Astrocyte of the spinal cord (primary cell): ENCODE data around the gene PRKAG2.

Experiments
- DNase-seq: peaks from one replicate; pipeline ENCODE4 v3.0.0; 2011; ENCODE audit warnings: low read depth, low spot score
- H3K4me3 ChIP-seq: 2 replicates; pipeline ENCODE4 v1.5.1; 2011; ENCODE audit warnings: low read depth, mild to moderate bottlenecking, low read length, moderate library complexity
- CTCF ChIP-seq: IDR thresholded peaks from 2 replicates; pipeline ENCODE4 v1.5.1; 2012; ENCODE audit warnings: low read depth, mild to moderate bottlenecking, low read length, inconsistent platforms
- in situ Hi-C: cut with HindIII; loops from 2 replicates; pipeline ENCODE4 v1.10.0; 2017; ENCODE audit warnings: low sequenced_read_pairs

The PRKAG2 gene

DNA sequence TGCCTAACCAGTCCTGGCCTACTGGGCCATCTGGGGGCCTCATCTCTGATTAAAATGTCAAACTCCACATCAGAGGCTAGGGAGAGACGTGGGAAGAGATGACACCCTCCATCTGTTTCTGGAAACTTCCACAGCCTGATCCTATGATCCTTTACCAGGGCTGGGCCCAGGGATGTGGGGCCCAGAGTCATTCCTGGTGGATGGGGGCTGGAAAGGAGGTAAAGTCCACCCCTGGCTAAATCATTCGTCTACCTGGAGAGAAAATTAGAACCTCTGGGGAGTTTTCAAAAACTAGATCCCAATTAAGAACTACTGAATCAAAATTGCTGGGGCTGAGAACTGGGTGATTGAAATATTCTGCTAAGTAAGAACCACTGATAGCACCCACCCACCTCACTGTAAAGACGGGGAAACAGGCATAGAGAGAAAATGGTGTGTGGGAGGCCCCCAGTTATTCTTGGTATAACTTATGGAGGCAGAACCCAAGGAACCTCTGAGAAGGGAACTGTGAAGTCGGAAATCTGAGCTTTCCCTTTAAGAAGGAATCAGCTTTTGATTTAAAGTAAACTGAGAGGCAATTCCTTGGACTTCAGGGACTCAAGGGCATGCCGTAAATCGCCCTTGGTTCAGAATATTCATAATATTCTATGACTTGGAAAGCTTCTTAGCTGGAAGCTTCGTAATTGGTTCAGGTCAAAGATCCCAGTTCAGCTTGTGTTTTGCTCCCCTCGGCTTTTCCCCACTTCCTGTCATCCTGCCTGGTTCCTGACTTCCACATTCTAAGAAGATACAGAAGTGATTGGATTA is 53.1 kb downstream of the PRKAG2 start:
- no peak for DNase-seq
- no peak overlapping the region for H3K4me3 ChIP-seq
- no peak for TF ChIP-seq CTCF
- in situ Hi-C loops: no loop called here

GRCh38 chr7:151822541-151823181 is 54.3 kb downstream of the PRKAG2 start:
- DNase-seq: no peak
- no peak for TF ChIP-seq CTCF
- in situ Hi-C loops: no loop called here
- no peak overlapping the region for H3K4me3 ChIP-seq

GRCh38 chr7:151821806-151822540 is 54.9 kb downstream of the PRKAG2 start:
- no peak for TF ChIP-seq CTCF
- in situ Hi-C loops: no loop called here
- no peak for DNase-seq
- H3K4me3 ChIP-seq: no peak overlapping the region

- no peak for TF ChIP-seq CTCF
- in situ Hi-C loops: no loop called here
- no peak overlapping the region for H3K4me3 ChIP-seq
- DNase-seq: no peak
These were observed 55.7 kb downstream of the PRKAG2 start for GRCh38 chr7:151821226-151821625.

DNA sequence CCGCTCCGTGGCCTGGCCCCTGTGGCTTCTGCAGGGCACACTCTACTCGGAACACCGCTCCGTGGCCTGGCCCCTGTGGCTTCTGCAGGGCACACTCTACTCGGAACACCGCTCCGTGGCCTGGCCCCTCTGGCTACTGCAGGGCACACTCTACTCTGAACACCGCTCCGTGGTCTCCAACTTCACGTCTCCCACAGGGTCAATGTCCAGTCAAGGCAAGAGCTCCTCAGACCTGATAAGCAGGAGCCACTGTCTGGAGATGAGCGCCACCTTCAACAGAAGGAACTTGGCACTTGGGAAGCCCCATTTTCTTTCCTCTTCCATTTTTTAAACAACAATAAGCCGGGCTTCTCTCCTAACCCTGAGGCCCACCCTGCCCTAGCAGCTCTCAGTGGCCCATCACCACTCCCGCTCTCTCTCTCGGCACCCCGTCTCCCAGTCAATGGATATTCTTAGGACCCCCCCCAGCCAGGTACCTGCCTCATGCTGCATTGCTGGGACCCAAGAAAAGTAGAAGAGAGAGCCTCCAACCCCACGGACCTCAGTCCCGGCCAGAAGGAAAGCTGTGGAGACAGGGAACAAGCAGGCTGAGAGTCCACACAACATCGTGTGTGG is 56.3 kb downstream of the PRKAG2 start:
- no peak overlapping the region for H3K4me3 ChIP-seq
- no peak for TF ChIP-seq CTCF
- DNase-seq: no peak
- in situ Hi-C loops: no loop called here

DNA sequence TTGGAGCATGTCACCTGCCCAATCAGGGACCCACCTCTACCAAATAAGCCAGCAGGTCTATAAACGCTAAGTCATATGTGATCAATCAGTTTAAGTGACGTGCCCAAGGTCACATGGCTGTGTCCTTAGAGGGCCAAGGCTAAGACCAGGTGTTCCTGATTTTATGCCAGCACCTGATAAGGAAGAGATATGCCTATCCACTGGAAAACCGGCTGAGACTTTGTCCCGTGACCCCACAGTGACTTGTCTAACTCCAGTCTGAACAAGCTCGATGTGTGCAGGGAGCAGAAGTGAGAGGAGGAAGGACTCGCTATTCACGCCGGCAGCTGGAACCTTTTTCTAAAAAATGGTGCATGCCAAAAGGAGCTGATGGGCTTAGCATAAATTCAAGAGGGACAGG is 57.0 kb downstream of the PRKAG2 start:
- H3K4me3 ChIP-seq: no peak overlapping the region
- no peak for DNase-seq
- TF ChIP-seq CTCF: no peak
- in situ Hi-C loops: no loop called here
